ENCODE data around the gene PDE11A.

GRCh38 chr2:177905640-177906039, 166.9 kb downstream of the PDE11A start:
- no peak for TF ChIP-seq NR3C1 (IDR thresholded peaks at IDR 0.05)
- TF ChIP-seq CEBPB (IDR thresholded peaks at IDR 0.05), result no peak
- TF ChIP-seq, protein P1, sequence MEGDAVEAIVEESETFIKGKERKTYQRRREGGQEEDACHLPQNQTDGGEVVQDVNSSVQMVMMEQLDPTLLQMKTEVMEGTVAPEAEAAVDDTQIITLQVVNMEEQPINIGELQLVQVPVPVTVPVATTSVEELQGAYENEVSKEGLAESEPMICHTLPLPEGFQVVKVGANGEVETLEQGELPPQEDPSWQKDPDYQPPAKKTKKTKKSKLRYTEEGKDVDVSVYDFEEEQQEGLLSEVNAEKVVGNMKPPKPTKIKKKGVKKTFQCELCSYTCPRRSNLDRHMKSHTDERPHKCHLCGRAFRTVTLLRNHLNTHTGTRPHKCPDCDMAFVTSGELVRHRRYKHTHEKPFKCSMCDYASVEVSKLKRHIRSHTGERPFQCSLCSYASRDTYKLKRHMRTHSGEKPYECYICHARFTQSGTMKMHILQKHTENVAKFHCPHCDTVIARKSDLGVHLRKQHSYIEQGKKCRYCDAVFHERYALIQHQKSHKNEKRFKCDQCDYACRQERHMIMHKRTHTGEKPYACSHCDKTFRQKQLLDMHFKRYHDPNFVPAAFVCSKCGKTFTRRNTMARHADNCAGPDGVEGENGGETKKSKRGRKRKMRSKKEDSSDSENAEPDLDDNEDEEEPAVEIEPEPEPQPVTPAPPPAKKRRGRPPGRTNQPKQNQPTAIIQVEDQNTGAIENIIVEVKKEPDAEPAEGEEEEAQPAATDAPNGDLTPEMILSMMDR (IDR thresholded peaks at IDR 0.05), result no peak
- TF ChIP-seq MAFK (IDR thresholded peaks at IDR 0.05; ENCODE audit: partially characterized antibody), result no peak
- no peak for TF ChIP-seq RAD21 (conservative IDR thresholded peaks at IDR 0.05 in 1 of 2, IDR thresholded peaks at IDR 0.05 in 1 of 2)
- TF ChIP-seq EHF (CRISPR knock-in tag; IDR thresholded peaks at IDR 0.05), result no peak
- TF ChIP-seq ZNF302 (CRISPR knock-in tag; IDR thresholded peaks at IDR 0.05), result no peak
- TF ChIP-seq, protein P2, sequence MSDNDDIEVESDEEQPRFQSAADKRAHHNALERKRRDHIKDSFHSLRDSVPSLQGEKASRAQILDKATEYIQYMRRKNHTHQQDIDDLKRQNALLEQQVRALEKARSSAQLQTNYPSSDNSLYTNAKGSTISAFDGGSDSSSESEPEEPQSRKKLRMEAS (IDR thresholded peaks at IDR 0.05), result no peak
- no peak for TF ChIP-seq CBX8 (IDR thresholded peaks at IDR 0.05)
- TF ChIP-seq NFE2L2 (conservative IDR thresholded peaks at IDR 0.05; ENCODE audit: low read length), result no peak
- no peak for TF ChIP-seq POLR2A (IDR thresholded peaks at IDR 0.05; ENCODE audit: low read length)
- TF ChIP-seq CHD2 (IDR thresholded peaks at IDR 0.05; ENCODE audit: low read length, partially characterized antibody), result no peak
- no peak for TF ChIP-seq KDM5A (IDR thresholded peaks at IDR 0.05)
- TF ChIP-seq CBX2 (IDR thresholded peaks at IDR 0.05; ENCODE audit: borderline replicate concordance, low read depth), result no peak

Data from A549 (cell line).